Sigmoid colon (tissue), 7 donors: ENCODE data around the gene VPS26C. TPM values are rescaled to one million over a fixed set of nuclear protein-coding genes. Genes with fewer than 3 reads are reported as not detected.
"Not testable (repeated sequence)": the region's sequence is repeated elsewhere in the genome, so short reads cannot be mapped to it uniquely, and the experiment has no call there.

Experiments
- DNase-seq: peaks from one replicate; pipeline ENCODE4 v3.0.0-alpha.2; 2019
- H3K27ac ChIP-seq, 4 donors: fragments of 200-600 bp; sonication (generic); one replicate each; pipeline ENCODE4 v1.5.1; 2016 to 2019; ENCODE audit warnings: mild to moderate bottlenecking in 1 of 4
- H3K27me3 ChIP-seq, 3 donors: fragments of 200-600 bp; sonication (generic); one replicate each; pipeline ENCODE4 v1.5.1; 2019; ENCODE audit warnings: mild to moderate bottlenecking in 1 of 3
- H3K36me3 ChIP-seq, 4 donors: fragments of 200-600 bp; sonication (generic); one replicate each; pipeline ENCODE4 v1.5.1; 2016 to 2019
- H3K4me1 ChIP-seq, 4 donors: fragments of 200-600 bp; sonication (generic); one replicate each; pipeline ENCODE4 v1.5.1; 2017 to 2019
- H3K4me3 ChIP-seq, 4 donors: fragments of 200-600 bp; sonication (generic); one replicate each; pipeline ENCODE4 v1.5.1; 2017 to 2019; ENCODE audit warnings: mild to moderate bottlenecking in 2 of 4, moderate library complexity in 1 of 4
- H3K9me3 ChIP-seq, 4 donors: fragments of 200-600 bp in 3 of 4; sonication (generic) in 3 of 4; one replicate each; pipeline versions ENCODE4 v1.5.1 to v1.6.1; 2013 to 2019
- CTCF ChIP-seq, 4 experiments: fragments of 450-650 bp in 3 of 4; fragments of 200-600 bp in 1 of 4; IDR thresholded peaks; one replicate each; pipeline ENCODE4 v1.5.1; 2016 to 2019; ENCODE audit warnings: antibody characterized with exemption in 4 of 4, mild to moderate bottlenecking in 3 of 4, moderate library complexity in 2 of 4
- EP300 ChIP-seq, 4 donors: sonication (generic); formaldehyde crosslinking; IDR thresholded peaks; one replicate each; pipeline ENCODE4 v1.6.1; 2017; ENCODE audit warnings: antibody characterized with exemption in 4 of 4
- POLR2A ChIP-seq, 2 donors: fragments of 450-650 bp; IDR thresholded peaks; one replicate each; pipeline ENCODE4 v1.6.1; 2016; ENCODE audit warnings: antibody characterized with exemption in 2 of 2, mild to moderate bottlenecking in 2 of 2, moderate library complexity in 2 of 2
- POLR2AphosphoS5 ChIP-seq, 4 donors: sonication (generic); formaldehyde crosslinking; IDR thresholded peaks; one replicate each; pipeline ENCODE4 v1.6.1; 2017; ENCODE audit warnings: antibody characterized with exemption in 4 of 4
- WGBS, 2 donors: extraction: QIAGEN DNeasy Blood & Tissue Kit; methylation state at CpG; one replicate each; pipeline ENCODE4 v1.1.7; 2013; 5-methylcytosine and 5-hydroxymethylcytosine counted together
- intact Hi-C: fragments of 100-400 bp; cut with DNase I; formaldehyde crosslinking; loops from one replicate; pipeline ENCODE4 v1.15.1; 2023
- polyA plus RNA-seq, 3 donors: library from polyadenylated mRNA; stranded (reverse); fragments of 200-250 nt; gene quantifications; one replicate each; pipeline ENCODE4 v1.2.3, GENCODE V29; 2013
- total RNA-seq, 4 donors: library from RNA; depleted of rRNA; stranded (reverse); fragments of >200 nt; gene quantifications; one replicate each; pipeline ENCODE4 v1.1.0, GENCODE V29; 2016
- donor health status: healthy with polysubstance abuse.
- donor health status: Bipolar disorder and iron deficiency.
- donor health status: healthy.

The VPS26C gene
- total and polyA plus RNA-seq, 7 donors = 34.2 to 71.7 (median 52.6) TPM

- intact Hi-C loops = no loop called here
- no peaks in the 10 kb centered on the region for H3K9me3 ChIP-seq
- H3K27me3 ChIP-seq = no peaks in the 10 kb centered on the region
- TF ChIP-seq POLR2A (IDR thresholded peaks at IDR 0.05) (no peak), CTCF (IDR thresholded peaks at IDR 0.05) (no peak), POLR2AphosphoS5 (IDR thresholded peaks at IDR 0.05) (no peak), EP300 (IDR thresholded peaks at IDR 0.05) (no peak)
- H3K27ac ChIP-seq = no peak overlapping the region
- no peak for DNase-seq
- no peaks in the 10 kb centered on the region for H3K4me1 ChIP-seq
- no peaks in the 10 kb centered on the region for H3K36me3 ChIP-seq
- WGBS, 2 donors = 19 to 50% methylated on average over 10 of the region's 10 CpGs
- H3K4me3 ChIP-seq = no peak overlapping the region
These were observed 14.4 kb upstream of the VPS26C start for GRCh38 chr21:37281579-37281978.

GRCh38 chr21:37279271-37279670, 12.1 kb upstream of the VPS26C start:
- H3K27me3 ChIP-seq, H3K9me3 ChIP-seq, H3K4me3 ChIP-seq, intact Hi-C loops, DNase-seq, H3K27ac ChIP-seq, H3K4me1 ChIP-seq, H3K36me3 ChIP-seq: not testable (repeated sequence)
- 90 to 92% methylated on average over 4 of the region's 4 CpGs for WGBS, 2 donors

- H3K36me3 ChIP-seq = no peaks in the 10 kb centered on the region
- H3K4me3 ChIP-seq = no peak overlapping the region
- H3K27me3 ChIP-seq = no peaks in the 10 kb centered on the region
- DNase-seq = no peak
- intact Hi-C loops = no loop called here
- WGBS, 2 donors = 78 to 81% methylated on average over 7 of the region's 7 CpGs
- H3K27ac ChIP-seq = no peak overlapping the region
- H3K4me1 ChIP-seq = no peaks in the 10 kb centered on the region
- TF ChIP-seq POLR2A (IDR thresholded peaks at IDR 0.05) = no peak
- TF ChIP-seq POLR2AphosphoS5 (IDR thresholded peaks at IDR 0.05) = no peak
- TF ChIP-seq EP300 (IDR thresholded peaks at IDR 0.05) = no peak
- TF ChIP-seq CTCF (IDR thresholded peaks at IDR 0.05) = no peak
- no peaks in the 10 kb centered on the region for H3K9me3 ChIP-seq
These were observed 11.1 kb upstream of the VPS26C start for GRCh38 chr21:37278199-37278598.

GRCh38 chr21:37276377-37276776, 9.2 kb upstream of the VPS26C start:
- Histone ChIP-seq H3K4me1 (no peaks in the 10 kb centered on the region), H3K9me3 (no peaks in the 10 kb centered on the region), H3K27me3 (no peaks in the 10 kb centered on the region), H3K27ac (no peak overlapping the region), H3K36me3 (no peaks in the 10 kb centered on the region), H3K4me3 (no peak overlapping the region)
- intact Hi-C loops = no loop called here
- 85 to 90% methylated on average over 3 of the region's 3 CpGs for WGBS, 2 donors
- TF ChIP-seq POLR2AphosphoS5 (IDR thresholded peaks at IDR 0.05) (no peak), CTCF (IDR thresholded peaks at IDR 0.05) (no peak), POLR2A (IDR thresholded peaks at IDR 0.05) (no peak), EP300 (IDR thresholded peaks at IDR 0.05) (no peak)
- DNase-seq = no peak

- Histone ChIP-seq H3K36me3 (no peaks in the 10 kb centered on the region), H3K4me3 (no peak overlapping the region), H3K4me1 (no peaks in the 10 kb centered on the region), H3K9me3 (no peaks in the 10 kb centered on the region), H3K27ac (no peak overlapping the region), H3K27me3 (no peaks in the 10 kb centered on the region)
- intact Hi-C loops = no loop called here
- TF ChIP-seq CTCF (IDR thresholded peaks at IDR 0.05) (no peak), POLR2AphosphoS5 (IDR thresholded peaks at IDR 0.05) (no peak)
- DNase-seq = no peak
- 60 to 62% methylated on average over 9 of the region's 9 CpGs for WGBS, 2 donors
These were observed 7.0 kb upstream of the VPS26C start for GRCh38 chr21:37273911-37274690.
